GDM1 (cell line): ENCODE data around the gene NRCAM.

Source experiments
- DNase-seq: peaks from one replicate; lab custom pipeline; 2025; lab: John Stamatoyannopoulos, UW

The NRCAM gene

DNA sequence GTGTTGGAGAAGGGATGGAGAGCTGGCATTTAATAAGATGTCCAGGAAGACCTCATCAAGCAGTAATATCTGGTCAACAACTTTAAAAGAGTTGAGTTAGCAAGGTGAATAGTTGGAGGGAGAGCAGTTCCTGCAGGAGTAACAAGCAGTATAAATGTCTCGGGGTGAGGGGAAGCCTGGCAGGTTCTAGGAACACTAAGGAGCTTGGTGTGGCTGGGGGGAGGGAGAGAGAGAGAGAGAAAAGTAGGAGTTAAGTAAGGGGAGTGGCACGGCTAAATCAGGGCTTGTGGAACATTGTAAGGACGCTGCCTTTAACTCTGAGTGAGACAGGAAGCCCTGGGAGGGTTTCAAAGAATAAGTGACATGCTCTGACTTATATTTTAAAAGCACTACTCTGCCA is 304.0 kb downstream of the NRCAM start:
- no peak for DNase-seq

DNA sequence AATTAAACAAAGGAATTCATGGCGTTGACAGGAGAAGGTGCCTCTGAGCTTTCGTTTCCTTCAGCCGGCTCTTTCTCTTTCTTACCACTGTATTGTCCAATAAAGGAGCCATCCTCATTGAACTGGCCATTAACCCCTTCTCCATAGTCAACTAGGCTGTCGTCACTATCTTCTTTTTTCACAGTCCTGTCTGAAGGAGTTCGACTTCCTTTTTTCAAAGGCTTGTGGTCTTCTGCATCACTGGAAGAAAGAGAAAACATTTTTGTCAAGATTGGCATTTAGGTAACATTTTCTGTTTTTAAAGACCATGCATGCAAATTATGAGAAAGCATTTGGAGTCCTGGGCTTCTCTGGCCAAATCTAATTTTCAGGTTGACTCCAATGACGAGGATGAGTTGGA is 306.3 kb downstream of the NRCAM start:
- no peak for DNase-seq

DNA sequence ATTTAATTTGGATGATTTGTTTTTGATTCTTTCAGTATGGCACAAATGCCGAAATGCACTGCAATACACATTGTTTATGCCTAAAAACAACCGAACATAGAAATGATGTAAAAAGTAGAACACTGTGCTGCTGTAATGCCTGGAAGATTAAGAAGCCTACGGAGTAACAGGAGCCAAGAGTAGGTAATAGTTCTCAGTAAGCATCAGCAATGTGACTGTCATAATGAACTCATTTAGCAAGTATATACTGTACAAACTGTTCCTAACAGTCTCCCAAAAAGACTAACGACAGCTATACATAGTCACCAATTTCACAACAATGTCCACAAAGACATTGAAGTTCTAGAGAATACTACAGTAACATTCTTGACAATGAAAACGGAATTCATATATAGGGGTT is 307.1 kb downstream of the NRCAM start:
- DNase-seq: no peak

DNA sequence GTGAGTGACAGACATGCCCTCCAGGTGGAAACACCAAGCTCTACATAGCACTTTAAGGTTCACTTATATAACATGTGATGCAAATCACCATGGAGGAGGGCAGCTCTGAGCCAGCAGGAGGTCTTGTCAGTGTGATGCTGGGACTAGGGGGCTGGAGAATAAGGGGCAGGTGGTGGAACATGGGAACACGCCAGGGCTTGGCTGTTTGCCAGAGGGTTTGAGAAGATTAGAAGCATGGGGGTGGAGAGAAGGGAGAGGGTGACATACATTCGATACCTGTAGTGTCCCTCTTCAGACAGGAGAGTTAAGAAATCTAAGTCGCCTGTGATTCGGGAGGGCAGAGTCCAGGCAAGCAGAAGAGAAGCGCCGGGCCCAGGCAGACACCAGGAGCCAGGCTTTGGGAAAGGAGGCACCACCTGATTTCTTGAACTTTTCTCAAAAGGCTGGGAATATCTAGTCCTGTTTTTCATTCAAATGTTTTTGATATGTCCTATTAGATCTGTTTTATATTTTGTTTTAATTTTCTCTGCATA is 309.1 kb downstream of the NRCAM start:
- no peak for DNase-seq

DNA sequence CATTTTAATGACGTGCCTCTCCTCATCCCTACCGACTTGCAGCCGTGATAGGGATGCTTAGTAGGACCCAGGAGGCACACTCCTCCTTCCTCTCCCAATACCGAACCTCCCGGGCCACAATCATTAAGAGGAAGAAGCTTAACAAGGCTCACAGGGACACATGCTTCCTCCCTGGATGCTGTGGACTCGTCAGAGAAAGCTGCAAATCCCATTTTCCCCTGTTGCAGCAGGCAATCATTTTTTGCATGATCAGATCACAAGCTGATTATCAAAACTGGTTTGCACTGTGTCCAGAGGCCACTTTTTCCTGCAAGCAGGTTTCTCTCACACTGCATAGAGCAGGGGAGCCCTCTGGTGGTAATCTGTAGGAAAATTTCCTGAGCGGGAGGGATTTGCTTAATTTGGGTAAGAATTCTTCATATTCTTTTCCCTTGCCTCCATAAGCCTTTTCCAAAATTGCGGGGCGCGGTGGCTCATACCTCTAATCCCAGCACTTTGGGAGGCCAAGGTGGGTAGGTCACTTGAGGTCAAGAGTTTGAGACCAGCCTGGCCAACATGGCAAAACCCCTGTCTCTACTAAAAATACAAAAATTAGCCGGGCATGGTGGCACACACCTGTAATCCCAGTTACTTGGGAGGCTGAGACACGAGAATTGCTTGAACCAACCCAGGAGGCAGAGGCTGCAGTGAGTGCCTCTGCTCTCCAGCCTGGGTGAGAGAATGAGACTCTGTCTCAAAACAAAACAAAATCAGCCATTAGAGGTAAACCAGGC is 310.0 kb downstream of the NRCAM start:
- DNase-seq: peak; percentile 26

DNA sequence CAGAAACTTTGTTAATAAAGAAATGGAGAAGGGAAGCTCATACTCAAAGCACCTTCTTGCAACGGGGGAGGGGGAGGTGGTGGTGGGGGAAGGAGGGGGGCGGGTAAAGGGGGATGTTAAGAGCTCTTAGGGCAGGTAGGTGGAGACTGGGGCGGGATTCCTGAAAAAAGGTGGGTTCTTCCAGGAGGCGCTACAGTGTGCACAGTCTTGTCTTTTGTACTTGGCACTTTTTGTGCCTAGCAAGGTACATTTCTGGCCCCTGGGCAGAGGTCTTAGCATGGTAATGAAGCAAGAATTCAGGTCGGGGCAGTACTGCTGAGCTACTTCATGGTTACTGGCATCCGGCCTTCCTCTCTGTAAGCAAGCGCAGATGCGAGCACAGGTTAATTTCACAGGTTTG is 310.8 kb downstream of the NRCAM start:
- DNase-seq: no peak

DNA sequence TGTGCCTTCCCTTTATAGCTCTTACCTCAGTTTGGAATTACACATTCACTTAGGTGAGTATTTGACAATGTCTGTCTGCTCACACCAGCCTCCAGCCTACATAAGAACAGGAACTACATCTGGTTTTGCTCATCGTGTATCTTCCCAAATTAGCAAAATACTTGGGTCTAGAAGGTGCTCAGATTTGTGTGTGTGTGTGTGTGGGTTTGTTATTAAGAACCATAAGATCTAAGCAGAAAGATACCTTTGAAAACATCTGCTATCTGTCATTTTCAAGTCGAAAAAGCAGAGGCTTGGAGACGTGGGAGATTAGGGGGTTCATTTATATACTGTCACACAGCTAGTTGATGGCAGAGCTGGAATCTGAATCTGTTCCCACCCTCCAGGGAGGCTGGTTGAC is 311.3 kb downstream of the NRCAM start:
- no peak for DNase-seq

DNA sequence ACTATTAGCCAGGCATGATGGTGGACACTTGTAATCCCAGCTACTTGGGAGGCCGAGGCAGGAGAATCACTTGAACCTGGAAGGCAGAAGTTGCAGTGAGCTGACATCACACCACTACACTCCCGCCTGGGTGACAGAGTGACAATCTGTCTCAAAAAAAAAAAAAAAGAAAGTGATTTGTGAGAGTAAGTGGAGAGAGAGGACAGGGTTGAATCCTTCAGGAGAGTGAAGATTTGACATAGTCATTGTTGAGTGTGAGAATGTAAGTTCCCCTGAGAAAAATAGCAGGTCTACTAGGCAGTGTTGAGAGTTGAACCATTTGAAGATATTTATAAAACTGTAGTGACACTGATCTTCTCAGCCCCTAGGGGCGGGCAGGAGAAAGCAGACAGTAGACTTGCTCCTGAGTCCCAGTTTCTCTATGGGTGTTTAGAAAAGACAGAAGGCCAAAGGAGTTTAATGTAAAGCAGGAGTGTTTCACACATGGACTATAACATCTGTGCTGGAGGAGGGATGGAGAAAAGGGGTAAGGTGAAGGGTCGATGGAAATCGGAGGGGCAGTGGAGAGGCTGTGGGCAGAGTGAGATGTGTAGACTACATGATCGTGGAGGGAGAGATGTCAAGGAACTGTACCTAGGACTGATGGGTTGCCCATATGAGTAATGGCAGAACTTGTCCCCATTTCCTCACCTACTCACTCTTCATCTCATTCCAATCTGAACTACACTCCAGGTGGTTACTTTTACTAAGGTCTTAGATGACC is 312.4 kb downstream of the NRCAM start:
- DNase-seq: no peak

DNA sequence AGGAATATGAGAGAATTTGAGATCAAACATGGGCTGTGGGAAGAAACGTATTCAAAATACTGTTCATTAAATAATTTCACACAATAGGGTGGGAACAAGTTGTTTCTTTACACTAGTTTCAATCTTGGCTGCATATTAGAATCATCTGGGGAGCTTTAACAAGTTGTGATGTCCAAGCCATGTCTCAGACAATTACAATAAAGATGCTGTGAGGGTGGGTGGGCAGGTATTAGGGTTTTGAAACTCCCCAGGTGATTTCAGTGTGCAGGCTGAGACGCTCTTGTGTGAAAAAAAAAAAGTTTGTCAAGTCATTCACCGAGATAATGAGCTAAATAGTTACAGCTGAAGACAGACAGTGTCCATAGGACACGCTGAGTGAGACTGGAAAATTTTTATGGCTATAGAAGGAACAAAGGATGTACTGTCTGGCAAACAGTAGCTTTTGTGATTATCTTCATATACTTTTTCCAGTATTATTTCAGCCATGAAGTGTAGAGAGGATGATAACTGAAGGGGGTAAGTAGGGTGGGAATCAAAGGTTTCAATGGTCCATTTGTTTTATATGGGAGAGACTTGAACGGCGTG is 313.5 kb downstream of the NRCAM start:
- DNase-seq: no peak

DNA sequence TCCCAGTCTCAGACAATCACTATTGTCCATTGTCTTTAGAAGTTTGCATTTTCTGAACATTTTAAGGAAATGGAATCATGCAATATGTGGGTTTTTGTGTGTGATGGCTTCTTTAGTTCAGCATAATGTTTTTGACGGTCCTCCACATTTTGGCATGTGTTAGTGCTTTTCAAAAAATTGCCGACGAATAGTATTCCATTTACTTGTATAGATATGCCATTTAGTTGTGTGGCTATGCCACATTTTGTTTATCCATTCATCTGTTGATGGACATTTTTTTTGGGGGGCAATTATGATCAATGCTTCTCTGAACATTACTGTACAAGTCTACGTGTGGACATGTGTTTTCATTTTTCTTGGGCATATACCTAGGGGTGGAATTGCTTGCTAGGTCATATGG is 314.1 kb downstream of the NRCAM start:
- DNase-seq: no peak

DNA sequence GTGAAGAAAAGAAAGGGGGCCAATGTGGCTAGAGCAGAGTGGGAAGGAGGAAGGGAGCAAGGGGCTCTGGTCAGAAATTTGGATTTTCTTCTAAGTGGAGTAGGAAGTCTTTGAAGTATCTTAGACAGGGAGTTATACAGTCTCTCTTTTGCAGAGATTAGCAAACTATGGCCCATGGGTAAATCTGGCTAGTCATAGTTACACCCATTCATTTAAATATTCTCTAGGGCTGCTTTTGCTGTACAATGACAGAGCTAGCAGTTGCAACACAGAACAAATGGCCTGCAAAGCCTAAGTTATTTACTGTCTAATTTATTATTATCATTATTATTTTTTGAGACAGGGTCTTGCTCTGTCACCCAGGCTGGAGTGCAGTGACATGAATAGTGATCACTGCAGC is 315.6 kb downstream of the NRCAM start:
- DNase-seq: no peak

DNA sequence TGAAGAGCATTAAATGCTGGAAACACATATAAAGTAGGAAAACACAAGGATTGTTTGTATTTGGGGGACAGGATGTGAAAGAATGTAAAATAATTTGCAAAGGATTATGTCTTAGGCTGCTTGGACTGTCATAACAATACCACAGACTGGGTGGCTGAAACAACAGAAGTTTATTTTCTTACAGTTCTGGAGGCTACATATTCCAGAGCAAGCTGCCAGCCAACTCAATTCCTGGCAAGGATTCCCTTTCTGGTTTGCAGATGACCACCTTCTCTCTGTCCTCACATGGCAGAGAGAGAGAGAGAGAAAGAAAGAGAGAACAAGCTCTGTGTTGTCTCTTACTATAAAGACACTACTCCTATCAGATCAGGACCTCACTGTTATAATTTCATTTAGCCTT is 317.3 kb downstream of the NRCAM start:
- no peak for DNase-seq

DNA sequence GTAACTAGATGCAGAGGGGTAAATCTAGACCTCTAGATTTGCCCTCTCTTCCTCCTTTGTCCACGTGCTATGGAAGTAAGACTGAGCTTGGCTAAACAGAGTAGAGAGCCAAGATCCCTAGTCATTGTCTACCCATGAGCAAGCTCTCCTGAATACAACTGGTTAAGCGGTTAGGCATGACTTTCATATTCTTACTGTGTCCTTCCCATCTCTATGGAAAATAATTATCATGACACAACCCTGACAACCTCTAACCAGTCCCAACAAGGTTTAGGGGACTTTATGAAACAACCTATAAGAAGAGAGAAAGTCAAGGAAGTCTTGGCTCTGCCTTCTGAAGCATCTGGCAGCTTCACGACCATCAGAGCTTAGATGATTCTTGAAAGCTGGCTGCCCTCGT is 318.2 kb downstream of the NRCAM start:
- DNase-seq: no peak

DNA sequence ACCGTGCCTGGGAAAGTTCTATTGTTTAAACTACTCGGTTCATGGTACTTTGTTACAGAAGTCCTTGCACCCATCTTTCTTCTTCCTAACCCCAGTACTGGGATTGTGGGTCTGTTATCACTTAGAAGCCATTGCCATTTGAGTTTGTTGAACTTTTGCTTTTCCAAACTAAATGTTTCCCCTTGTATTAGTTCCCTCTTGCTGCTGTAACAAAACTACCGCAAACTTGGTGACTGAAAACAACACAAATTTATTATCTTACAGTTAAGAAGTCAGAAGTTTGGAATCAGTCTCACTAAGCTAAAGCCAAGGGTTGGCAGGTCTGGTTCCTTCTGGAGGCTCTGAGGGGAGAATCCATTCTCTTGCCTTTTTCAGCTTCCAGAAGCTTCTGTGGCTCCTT is 319.2 kb downstream of the NRCAM start:
- no peak for DNase-seq

DNA sequence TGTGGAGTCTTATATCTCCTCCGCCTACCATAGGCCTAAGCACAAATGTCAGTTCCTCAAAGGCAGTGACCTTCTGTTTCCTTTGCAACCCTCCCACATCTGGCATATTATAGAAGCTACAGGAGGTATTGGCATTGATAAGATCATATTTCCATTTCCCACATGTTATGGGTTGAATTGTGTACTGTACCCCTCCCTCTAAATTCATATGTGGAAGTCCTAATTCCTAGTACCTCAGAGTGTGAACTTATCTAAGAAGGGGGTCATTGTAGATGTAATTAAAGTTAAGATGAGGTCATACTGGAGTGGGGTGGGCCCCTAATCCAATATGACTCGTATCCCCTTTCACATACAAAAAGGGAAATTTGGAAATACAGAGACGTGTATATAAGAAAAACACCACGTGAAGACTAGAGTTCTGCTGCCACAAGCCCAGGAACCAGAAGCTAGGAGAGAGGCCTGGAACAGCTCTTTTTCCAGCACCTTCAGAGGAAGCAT is 320.0 kb downstream of the NRCAM start:
- DNase-seq: peak; percentile 78

DNA sequence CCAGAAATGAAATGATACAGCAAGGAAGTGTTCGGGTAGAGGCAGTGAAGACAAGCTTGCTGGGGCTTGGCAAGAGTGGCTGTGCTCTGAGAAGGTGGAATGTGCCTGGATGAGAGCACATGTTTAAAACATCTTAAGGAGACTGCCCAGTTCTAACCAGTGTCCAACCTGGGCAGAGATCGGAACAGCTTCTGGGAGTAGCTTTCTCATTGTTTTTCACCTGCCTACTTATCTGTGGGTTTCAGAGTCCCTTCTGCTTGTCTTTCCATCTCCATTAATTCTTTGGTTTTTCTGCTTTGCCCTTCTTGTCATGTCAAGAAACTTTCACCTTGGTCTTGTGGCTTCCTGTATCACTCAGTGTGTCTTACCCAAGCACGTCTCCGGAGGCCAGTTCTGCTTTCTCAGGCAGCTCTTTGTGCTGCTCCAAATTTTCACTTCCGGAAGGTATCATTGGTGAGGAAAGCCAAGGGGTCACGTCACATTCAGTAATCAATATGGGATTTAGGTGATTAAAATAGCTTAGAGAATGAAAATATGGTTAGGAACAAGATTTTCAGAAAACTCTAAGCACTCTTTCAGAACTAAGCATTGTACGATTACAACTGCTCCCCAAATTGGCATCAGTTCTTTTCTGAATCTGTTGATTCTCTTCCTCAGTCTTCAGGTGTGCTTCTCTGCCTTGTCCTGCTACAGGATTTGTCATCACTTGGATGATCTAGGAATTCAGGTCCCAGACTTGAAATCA is 320.6 kb downstream of the NRCAM start:
- DNase-seq: peak; percentile 66

DNA sequence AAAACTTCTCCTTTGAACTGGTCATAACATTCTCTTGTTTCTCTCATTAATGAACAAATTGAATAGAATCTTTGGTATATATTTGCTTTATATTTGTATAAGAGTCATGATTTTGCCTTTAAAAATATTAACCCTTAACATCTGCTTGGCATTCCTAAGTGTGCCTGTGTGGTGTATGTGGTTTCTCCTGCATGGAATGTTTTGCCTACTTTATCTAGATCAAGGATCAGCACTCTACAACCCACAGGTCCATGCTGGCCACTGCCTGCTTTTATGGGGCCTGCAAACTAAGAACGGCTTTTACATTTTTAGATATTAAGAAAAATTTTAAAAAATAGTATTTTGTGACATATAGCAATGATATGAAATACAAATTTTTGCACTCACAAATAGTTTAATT is 321.8 kb downstream of the NRCAM start:
- no peak for DNase-seq

DNA sequence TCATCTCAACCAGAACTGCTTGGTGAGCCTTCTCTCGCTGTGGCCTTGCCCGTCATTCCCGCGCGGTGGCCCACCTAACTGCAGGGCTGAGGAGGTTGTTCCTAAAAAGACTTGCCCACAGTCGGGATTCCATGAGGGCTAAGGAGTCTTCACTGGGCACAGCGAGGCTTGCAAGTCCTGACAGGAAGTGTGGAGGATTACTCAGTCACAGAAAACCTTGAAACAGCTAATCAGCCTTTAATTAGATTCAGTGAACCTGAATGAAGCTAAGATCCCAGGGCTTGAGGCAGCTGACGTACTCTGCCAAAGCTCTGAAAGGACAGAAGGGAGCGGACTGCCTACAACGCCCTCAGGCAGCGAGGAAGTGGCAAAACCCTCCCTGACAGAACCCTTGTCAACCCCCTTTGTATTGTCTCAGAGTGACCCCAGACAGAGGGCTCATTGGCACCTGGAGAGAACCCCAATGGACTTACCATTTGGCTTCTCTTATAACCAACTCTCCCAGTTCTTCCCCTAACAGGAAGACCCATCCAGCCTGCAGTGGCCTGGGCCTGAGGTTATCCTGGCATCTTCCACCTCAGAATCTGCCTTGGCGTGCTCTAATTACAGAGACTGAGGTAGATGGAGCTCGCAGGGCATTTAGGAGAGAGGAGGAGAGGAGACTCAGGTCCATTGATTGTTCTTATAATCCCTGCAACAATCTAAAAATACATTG is 323.5 kb downstream of the NRCAM start:
- DNase-seq: no peak

DNA sequence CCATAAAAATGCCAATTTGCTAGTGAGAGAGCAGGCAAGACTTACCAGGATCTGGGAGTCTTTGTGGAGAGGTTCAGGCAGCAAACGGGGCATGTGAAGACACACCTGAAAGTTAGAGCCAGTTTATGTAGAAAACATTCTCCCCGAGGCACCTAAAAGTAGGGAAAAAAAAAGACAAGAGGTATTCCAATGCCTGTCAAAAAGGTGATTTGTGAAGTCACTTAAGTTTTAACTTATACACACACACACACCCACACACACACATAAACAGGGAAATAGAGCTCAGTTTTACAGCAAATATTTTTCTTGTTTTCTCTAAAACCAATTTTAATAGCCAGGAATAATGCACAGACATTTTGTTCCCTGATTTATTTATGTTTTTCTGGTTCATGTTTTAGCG is 326.0 kb downstream of the NRCAM start, which contains the start of gene LAMB4:
LAMB4 (minus strand) TSS at position 101 of the 400 bp plus-strand sequence. CDS start 7,197 bp downstream, outside the sequence.
- DNase-seq: no peak

DNA sequence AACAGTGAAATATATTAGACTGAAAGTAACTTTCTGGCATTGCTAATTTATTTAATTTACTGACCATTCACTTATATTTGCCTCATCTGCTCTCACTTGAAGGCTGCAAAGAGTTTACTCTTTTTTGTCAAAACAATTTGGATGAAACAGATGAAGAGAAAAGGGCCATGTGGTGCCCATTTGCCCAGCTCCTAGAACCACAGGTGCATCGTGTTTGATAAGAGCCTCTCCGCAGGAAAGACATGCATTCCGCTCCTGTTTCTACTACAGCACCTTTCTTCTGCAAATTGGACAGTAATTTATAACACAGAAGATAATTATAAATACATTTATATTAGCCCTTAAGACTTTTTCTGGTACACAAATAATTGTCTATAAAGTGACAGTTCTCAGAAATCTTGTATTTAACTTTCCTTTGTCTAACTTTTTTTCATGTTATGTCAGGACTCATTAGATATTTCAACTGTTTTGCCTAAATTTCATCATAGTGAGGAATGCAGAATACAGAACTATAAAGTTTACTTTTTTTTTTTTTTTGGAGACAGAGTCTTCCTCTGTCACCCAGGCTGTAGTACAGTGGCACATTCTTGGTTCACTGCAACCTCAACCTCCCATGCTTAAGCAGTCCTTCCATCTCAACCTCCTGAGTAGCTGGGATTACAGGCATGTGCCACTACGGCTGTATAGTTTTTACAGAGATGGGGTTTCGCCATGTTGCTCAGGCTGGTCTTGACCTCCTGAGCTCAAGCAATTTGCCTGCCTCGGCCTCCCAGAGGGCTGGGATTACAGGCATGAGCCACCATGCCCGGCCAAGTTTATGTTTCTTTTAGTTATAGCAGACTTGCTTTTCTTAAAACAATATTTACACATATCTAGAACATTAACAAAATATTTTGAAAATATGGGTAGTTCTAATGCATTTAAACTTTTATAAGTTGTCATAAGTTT is 326.9 kb downstream of the NRCAM start:
- DNase-seq: no peak
